Mesenchymal stem cell (in vitro differentiated cells and primary cell): ENCODE data around the gene SNAP47.

Source experiments
- DNase-seq: peaks from one replicate; pipeline ENCODE4 v3.0.0-alpha.2; 2013
- H2AFZ ChIP-seq: one replicate; pipeline ENCODE4 v1.6.1; 2013; ENCODE audit warnings: low read depth, mild to moderate bottlenecking, control low read depth, inconsistent platforms, low read length, moderate library complexity
- H2AK5ac ChIP-seq: 2 replicates; pipeline ENCODE4 v1.6.1; 2013; ENCODE audit warnings: low read length, moderate library complexity, mild to moderate bottlenecking, inconsistent platforms; ENCODE audit not compliant: severe bottlenecking
- H2BK120ac ChIP-seq: one replicate; pipeline ENCODE4 v1.6.1; 2013; ENCODE audit warnings: low read depth, mild to moderate bottlenecking, inconsistent platforms, low read length, moderate library complexity
- H2BK12ac ChIP-seq, 2 experiments: one replicate each; pipeline ENCODE4 v1.6.1; 2013; ENCODE audit warnings: inconsistent platforms in 2 of 2, low read length in 2 of 2, mild to moderate bottlenecking in 2 of 2, moderate library complexity in 2 of 2, control low read depth in 1 of 2
- H2BK15ac ChIP-seq: one replicate; pipeline ENCODE4 v1.6.1; 2013; ENCODE audit warnings: mild to moderate bottlenecking, low read depth, inconsistent platforms; ENCODE audit not compliant: poor library complexity, severe bottlenecking
- H2BK5ac ChIP-seq: 2 replicates; pipeline ENCODE4 v1.6.1; 2013; ENCODE audit warnings: low read depth, mild to moderate bottlenecking, low read length, control low read depth, inconsistent platforms; ENCODE audit not compliant: poor library complexity, severe bottlenecking
- H3K14ac ChIP-seq, 2 experiments: one replicate each; pipeline ENCODE4 v1.6.1; 2013; ENCODE audit warnings: inconsistent platforms in 2 of 2, low read length in 2 of 2, control low read depth in 1 of 2, mild to moderate bottlenecking in 1 of 2, moderate library complexity in 1 of 2
- H3K18ac ChIP-seq, 2 experiments: one replicate each; pipeline ENCODE4 v1.6.1; 2013; ENCODE audit warnings: inconsistent platforms in 2 of 2, low read length in 2 of 2, control low read depth in 1 of 2, low read depth in 1 of 2, mild to moderate bottlenecking in 1 of 2
- H3K23ac ChIP-seq, 2 experiments: one replicate each; pipeline ENCODE4 v1.6.1; 2013; ENCODE audit warnings: inconsistent platforms in 2 of 2, low read length in 2 of 2, mild to moderate bottlenecking in 2 of 2, moderate library complexity in 2 of 2, control low read depth in 1 of 2
- H3K27ac ChIP-seq: 2 replicates; pipeline ENCODE4 v1.5.1; 2013; ENCODE audit warnings: mild to moderate bottlenecking, moderate library complexity, low read length, control low read depth, inconsistent platforms; ENCODE audit not compliant: poor library complexity, severe bottlenecking
- H3K27me3 ChIP-seq, 2 experiments: 2 replicates each; pipeline versions ENCODE4 v1.6.1 to v1.7.0; 2013; ENCODE audit warnings: low read length in 2 of 2, mild to moderate bottlenecking in 2 of 2, moderate library complexity in 2 of 2, control low read depth in 1 of 2, inconsistent platforms in 1 of 2; ENCODE audit not compliant: control insufficient read depth in 1 of 2, insufficient read depth in 1 of 2
- H3K36me3 ChIP-seq, 2 experiments: 2 replicates each; pipeline versions ENCODE4 v1.6.1 to v1.7.0; 2013; ENCODE audit warnings: low read length in 2 of 2, control low read depth in 1 of 2, inconsistent platforms in 1 of 2, low read depth in 1 of 2, mild to moderate bottlenecking in 1 of 2; ENCODE audit not compliant: insufficient read depth in 2 of 2, control insufficient read depth in 1 of 2
- H3K4ac ChIP-seq, 2 experiments: one replicate each; pipeline ENCODE4 v1.6.1; 2013; ENCODE audit warnings: inconsistent platforms in 2 of 2, low read length in 2 of 2, mild to moderate bottlenecking in 2 of 2, moderate library complexity in 2 of 2, control low read depth in 1 of 2, low read depth in 1 of 2
- H3K4me1 ChIP-seq: 2 replicates; pipeline ENCODE4 v1.6.1; 2013; ENCODE audit warnings: low read depth, low read length, control low read depth; ENCODE audit not compliant: control insufficient read depth, insufficient read depth
- H3K4me2 ChIP-seq: 2 replicates; pipeline ENCODE4 v1.6.1; 2013; ENCODE audit warnings: low read length, mild to moderate bottlenecking, inconsistent platforms; ENCODE audit not compliant: poor library complexity, severe bottlenecking
- H3K4me3 ChIP-seq, 2 experiments: 2 replicates each; pipeline versions ENCODE4 v1.5.1 to v1.7.0; 2013; ENCODE audit warnings: low read length in 2 of 2, mild to moderate bottlenecking in 2 of 2, control low read depth in 1 of 2, low read depth in 1 of 2; ENCODE audit not compliant: insufficient read depth in 1 of 2
- H3K79me1 ChIP-seq: replicated peaks from 2 replicates; pipeline ENCODE4 v1.6.1; 2013; ENCODE audit warnings: mild to moderate bottlenecking, control low read depth, low read length, inconsistent platforms; ENCODE audit not compliant: poor library complexity, severe bottlenecking
- H3K9ac ChIP-seq: 2 replicates; pipeline ENCODE4 v1.7.0; 2013; ENCODE audit warnings: mild to moderate bottlenecking, low read length, moderate library complexity
- H3K9me3 ChIP-seq: 2 replicates; pipeline ENCODE4 v1.7.0; 2013; ENCODE audit warnings: mild to moderate bottlenecking, low read length; ENCODE audit not compliant: control insufficient read depth
- H4K8ac ChIP-seq: one replicate; pipeline ENCODE4 v1.6.1; 2013; ENCODE audit warnings: inconsistent platforms, mild to moderate bottlenecking, low read length, moderate library complexity
- H4K91ac ChIP-seq: one replicate; pipeline ENCODE4 v1.6.1; 2013; ENCODE audit warnings: mild to moderate bottlenecking, low read length, inconsistent platforms
- WGBS: methylation state at CpG from one replicate; pipeline ENCODE4 v1.1.7; 2013; ENCODE audit warnings: mixed read lengths; 5-methylcytosine and 5-hydroxymethylcytosine counted together

SNAP47 gene

DNA sequence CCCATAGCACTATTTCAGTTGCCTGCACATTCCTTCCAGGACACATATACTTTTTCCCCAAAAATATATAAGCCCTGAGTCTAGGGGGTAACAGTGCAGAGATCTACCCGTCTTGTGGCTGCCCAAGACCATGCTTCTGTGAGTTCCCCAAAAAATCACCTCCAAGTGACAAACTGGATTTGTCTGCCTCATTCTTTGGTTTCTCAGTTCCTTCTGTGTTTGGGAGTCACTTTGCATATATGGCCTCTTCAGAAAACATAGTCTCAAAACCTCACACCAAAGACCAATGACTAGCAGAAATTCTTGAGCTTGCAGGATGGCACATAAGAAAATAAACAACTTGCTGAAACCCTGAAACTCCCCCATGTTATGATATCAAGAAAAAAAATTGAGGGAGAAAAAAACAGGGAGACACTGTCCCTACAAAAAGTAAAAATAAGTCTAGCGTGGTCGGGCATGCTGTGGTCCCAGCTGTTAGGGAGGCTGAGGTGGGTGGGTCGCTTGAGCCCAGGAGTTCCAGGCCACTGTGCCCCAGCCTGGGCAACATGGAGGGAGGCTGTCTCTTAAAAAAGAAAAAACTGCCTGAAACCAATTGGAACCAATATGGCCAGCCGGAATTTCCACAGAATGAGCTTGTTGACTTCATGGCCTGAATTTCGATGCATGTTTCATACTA is 8.2 kb upstream of the SNAP47 start:
- Histone ChIP-seq H3K14ac (no peak overlapping the region), H3K23ac (no peak overlapping the region), H2AK5ac (no peak overlapping the region), H3K9me3 (peaks cover 3% of the 10 kb centered on the region), H3K36me3 (peaks cover 15 to 16% of the 10 kb centered on the region in 2 experiments), H2BK120ac (no peak overlapping the region), H3K27ac (no peak overlapping the region), H2BK5ac (no peak overlapping the region), H4K8ac (no peak overlapping the region), H2BK12ac (no peak overlapping the region), H3K4me3 (no peak overlapping the region), H3K27me3 (peaks cover 0 to 10% of the 10 kb centered on the region in 2 experiments), H3K9ac (no peak overlapping the region), H3K4me2 (no peak overlapping the region), H2BK15ac (no peak overlapping the region), H3K4me1 (peaks cover 32% of the 10 kb centered on the region), H3K4ac (no peak overlapping the region), H2AFZ (no peak overlapping the region), H3K18ac (no peak overlapping the region), H3K79me1 (peaks cover 16% of the 10 kb centered on the region), H4K91ac (no peak overlapping the region)
- 96% methylated on average over 6 of the region's 6 CpGs for WGBS
- DNase-seq = no peak

DNA sequence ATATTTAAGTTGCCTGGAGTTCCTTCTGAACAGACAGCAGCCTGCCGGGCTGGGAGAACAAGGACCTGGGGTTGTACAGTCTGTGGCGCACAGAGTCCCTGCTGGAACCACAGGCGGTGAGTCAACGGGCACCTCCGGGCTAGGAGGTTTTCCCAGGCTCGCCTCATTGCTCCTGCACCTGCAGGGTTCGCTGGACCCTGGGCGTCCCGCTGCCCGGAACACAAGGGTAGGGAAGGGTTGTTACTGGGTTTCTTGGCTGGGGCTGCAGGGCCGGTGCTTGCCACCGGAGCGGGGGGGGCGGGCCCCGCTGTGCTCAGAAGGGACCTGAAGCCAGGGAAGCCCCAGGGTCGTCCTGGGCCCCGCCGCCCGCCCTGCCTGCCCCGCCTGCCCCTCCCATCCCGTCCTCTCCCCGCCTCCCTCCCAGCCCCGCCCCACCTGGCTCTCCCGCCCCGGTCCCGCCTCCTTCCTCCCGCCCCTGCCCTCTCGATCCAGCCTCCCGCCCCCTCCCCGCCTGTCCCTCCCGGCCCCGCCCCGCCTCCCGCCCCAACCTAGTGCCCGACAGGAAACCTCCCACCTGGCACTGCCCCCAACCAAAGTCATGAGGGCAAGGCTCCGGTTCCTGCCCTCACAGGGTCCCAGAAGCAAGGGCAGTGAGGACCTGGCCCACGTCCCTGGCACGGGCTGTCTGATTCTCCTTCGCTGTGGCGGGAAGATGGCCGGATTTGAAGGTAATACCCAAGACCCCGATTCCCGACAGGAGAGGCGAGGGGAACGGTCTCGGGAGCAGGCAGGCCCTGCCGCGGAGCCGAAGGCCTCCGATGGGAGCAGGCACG is 7.0 kb upstream of the SNAP47 start:
- H2AK5ac ChIP-seq = no peak overlapping the region
- H4K91ac ChIP-seq = peak overlapping the region; percentile 73
- H2BK12ac ChIP-seq = peak overlapping the region in 1 of 2 experiments; percentile 73
- no peak overlapping the region for H2BK15ac ChIP-seq
- H3K23ac ChIP-seq = peak overlapping the region in 1 of 2 experiments; percentile 94
- peak overlapping the region in 1 of 2 experiments; percentile 98 for H3K14ac ChIP-seq
- peak overlapping the region; percentile 54 for H2BK120ac ChIP-seq
- H3K18ac ChIP-seq = peak overlapping the region; percentile 58 to 97
- DNase-seq = peak; percentile 58
- H2AFZ ChIP-seq = peak overlapping the region; percentile 75
- H3K4me3 ChIP-seq = peak overlapping the region; percentile 58 to 75
- peaks cover 3% of the 10 kb centered on the region for H3K9me3 ChIP-seq
- peak overlapping the region; percentile 70 for H4K8ac ChIP-seq
- H3K4me1 ChIP-seq = peaks cover 41% of the 10 kb centered on the region
- H2BK5ac ChIP-seq = no peak overlapping the region
- peaks cover 28% of the 10 kb centered on the region for H3K79me1 ChIP-seq
- peaks cover 0 to 10% of the 10 kb centered on the region in 2 experiments for H3K27me3 ChIP-seq
- H3K27ac ChIP-seq = peak overlapping the region; percentile 49
- peak overlapping the region; percentile 69 for H3K4me2 ChIP-seq
- peak overlapping the region; percentile 72 for H3K9ac ChIP-seq
- H3K4ac ChIP-seq = peak overlapping the region; percentile 32 to 51
- 3% methylated on average over 31 of the region's 51 CpGs for WGBS
- peaks cover 27 to 29% of the 10 kb centered on the region in 2 experiments for H3K36me3 ChIP-seq

DNA sequence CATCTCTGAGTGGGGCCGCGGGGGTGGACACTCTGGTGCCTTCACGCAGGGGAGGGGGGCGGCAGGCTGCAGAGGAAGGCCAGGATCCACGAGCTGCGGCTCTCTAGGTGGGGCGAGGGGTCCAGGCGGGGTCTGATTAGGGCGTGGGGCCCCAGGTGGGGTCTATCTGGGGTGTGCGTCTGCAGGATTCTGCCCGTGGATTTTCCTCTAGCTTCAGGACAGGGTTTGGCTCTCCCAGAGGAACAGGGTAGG is 6.4 kb upstream of the SNAP47 start:
- WGBS = 5% methylated on average over 9 of the region's 11 CpGs
- Histone ChIP-seq H2AK5ac (no peak overlapping the region), H3K79me1 (peaks cover 32% of the 10 kb centered on the region), H3K9ac (peak overlapping the region; percentile 72), H3K27ac (peak overlapping the region; percentile 49), H3K9me3 (peaks cover 3% of the 10 kb centered on the region), H3K36me3 (peaks cover 32 to 34% of the 10 kb centered on the region in 2 experiments), H4K8ac (peak overlapping the region; percentile 70), H3K18ac (peak overlapping the region; percentile 58 to 97), H2BK12ac (peak overlapping the region in 1 of 2 experiments; percentile 73), H4K91ac (peak overlapping the region; percentile 73), H2AFZ (peak overlapping the region; percentile 75), H3K23ac (no peak overlapping the region), H2BK5ac (no peak overlapping the region), H3K27me3 (peaks cover 0 to 10% of the 10 kb centered on the region in 2 experiments), H3K4me1 (peaks cover 46% of the 10 kb centered on the region), H3K4me2 (peak overlapping the region; percentile 69), H3K14ac (peak overlapping the region in 1 of 2 experiments; percentile 98), H2BK15ac (no peak overlapping the region), H2BK120ac (peak overlapping the region; percentile 54), H3K4ac (peak overlapping the region; percentile 32 to 51), H3K4me3 (peak overlapping the region; percentile 58 to 75)
- peak; percentile 2 for DNase-seq
